Measurements from ENCODE around the gene LRGUK.

The LRGUK gene

DNA sequence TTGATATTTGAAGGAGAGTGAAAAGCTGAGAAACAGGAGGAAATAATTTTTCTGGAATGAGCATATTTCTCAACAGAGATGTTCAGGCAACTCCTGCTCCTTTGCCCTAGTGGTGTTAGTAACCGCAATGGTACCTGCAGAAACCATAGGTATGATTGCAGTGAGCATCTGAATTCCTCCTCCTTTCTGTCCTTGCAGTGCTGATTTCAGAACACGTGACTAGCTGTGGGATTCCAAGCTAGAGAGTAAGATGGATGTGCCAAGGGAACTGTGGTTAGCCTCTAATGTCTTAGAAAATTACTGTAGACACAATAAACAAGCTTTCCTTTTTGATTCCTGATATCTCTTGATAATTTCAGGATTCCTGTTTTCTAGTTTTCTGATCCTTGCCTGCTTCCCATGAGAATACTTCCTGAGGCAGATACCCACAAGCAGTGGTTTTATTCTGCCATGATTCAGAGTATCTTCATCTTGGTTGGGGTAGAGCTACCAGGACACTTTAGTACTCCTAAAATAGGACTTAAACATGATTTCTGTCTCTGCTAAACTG lies 27.5 kb downstream of the LRGUK start:
- Histone ChIP-seq H3K18ac (ENCODE audit: low read depth in 1 of 2, low read length in 2 of 2) (no peak overlapping the region), H3K36me3 (ENCODE audit: control insufficient read depth in 1 of 2, insufficient read depth in 2 of 2, low read depth in 1 of 2, low read length in 2 of 2) (no peaks in the 10 kb centered on the region), H2AK5ac (ENCODE audit: low read length, severe bottlenecking) (no peak overlapping the region), H3K27me3 (ENCODE audit: control insufficient read depth in 1 of 2, insufficient read depth in 1 of 2, low read length in 2 of 2) (no peaks in the 10 kb centered on the region), H3K27ac (ENCODE audit: low read length, poor library complexity, severe bottlenecking) (no peak overlapping the region), H3K9me3 (ENCODE audit: control insufficient read depth, low read length) (peaks cover 23% of the 10 kb centered on the region), H3K79me1 (replicated peaks; ENCODE audit: low read length, poor library complexity, severe bottlenecking) (no peaks in the 10 kb centered on the region), H3K4me1 (ENCODE audit: control insufficient read depth, insufficient read depth, low read depth, low read length) (no peaks in the 10 kb centered on the region), H2BK12ac (ENCODE audit: low read length in 2 of 2) (no peak overlapping the region), H3K9ac (ENCODE audit: low read length) (no peak overlapping the region), H2AFZ (ENCODE audit: low read depth, low read length) (no peak overlapping the region), H4K8ac (ENCODE audit: low read length) (no peak overlapping the region), H3K4me3 (ENCODE audit: insufficient read depth in 1 of 2, low read depth in 1 of 2, low read length in 2 of 2) (no peak overlapping the region), H3K4ac (ENCODE audit: low read depth in 1 of 2, low read length in 2 of 2) (no peak overlapping the region), H3K4me2 (ENCODE audit: low read length, poor library complexity, severe bottlenecking) (no peak overlapping the region), H3K14ac (ENCODE audit: low read length in 2 of 2) (no peak overlapping the region), H2BK5ac (ENCODE audit: low read depth, low read length, poor library complexity, severe bottlenecking) (no peak overlapping the region), H4K91ac (ENCODE audit: low read length) (no peak overlapping the region), H3K23ac (ENCODE audit: low read length in 2 of 2) (no peak overlapping the region), H2BK15ac (ENCODE audit: low read depth, poor library complexity, severe bottlenecking) (no peak overlapping the region), H2BK120ac (ENCODE audit: low read depth, low read length) (no peak overlapping the region)
- 83% methylated on average over 1 of the region's 2 CpGs for WGBS
- no peak for DNase-seq

DNA sequence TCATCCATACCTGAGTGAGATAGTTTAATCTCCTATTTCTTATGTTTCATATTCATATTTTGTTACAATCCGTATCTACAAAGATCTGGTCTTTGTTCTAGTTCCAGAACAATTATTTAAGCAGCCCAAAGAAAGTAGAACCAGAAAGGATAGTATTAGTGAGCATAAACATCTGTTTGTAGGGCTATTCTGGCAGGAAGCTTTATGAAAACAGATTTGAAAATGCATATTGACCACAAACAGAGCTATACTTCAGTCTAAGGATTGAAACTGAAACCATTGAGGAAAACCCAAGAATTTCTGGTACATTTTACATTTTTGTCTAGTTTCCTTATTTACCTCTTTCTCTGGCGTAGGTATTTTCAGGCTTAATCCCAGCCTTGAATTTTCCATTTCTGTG lies 28.1 kb downstream of the LRGUK start:
- H3K4me1 ChIP-seq (ENCODE audit: control insufficient read depth, insufficient read depth, low read depth, low read length) = no peaks in the 10 kb centered on the region
- WGBS = 40% methylated on average over 1 of the region's 2 CpGs

DNA sequence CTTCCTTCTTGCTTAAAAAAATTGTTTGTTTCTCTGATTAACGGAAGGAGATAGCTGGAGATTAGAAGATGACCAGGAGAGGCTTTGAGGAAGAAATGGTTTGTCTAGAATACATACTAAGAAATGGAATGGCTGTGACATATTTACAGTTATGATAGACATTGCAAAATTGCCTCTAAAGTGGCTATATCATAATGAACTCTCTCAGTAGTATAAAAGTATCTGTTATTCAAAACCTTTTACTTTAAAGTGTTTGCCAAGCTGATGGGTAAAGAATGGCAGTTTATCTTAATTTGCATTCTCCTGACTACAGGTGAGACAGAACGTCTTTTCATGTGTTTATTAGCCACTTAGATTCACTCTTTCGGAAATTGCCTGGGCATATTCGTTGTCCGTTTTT lies 28.7 kb downstream of the LRGUK start:
- no peak overlapping the region for H2BK15ac ChIP-seq (ENCODE audit: low read depth, poor library complexity, severe bottlenecking)
- no peak overlapping the region for H2BK120ac ChIP-seq (ENCODE audit: low read depth, low read length)
- no peak overlapping the region for H3K14ac ChIP-seq (ENCODE audit: low read length in 2 of 2)
- peaks cover 18% of the 10 kb centered on the region for H3K9me3 ChIP-seq (ENCODE audit: control insufficient read depth, low read length)
- no peak overlapping the region for H3K4ac ChIP-seq (ENCODE audit: low read depth in 1 of 2, low read length in 2 of 2)
- H4K8ac ChIP-seq (ENCODE audit: low read length) = no peak overlapping the region
- H2BK5ac ChIP-seq (ENCODE audit: low read depth, low read length, poor library complexity, severe bottlenecking) = no peak overlapping the region
- H3K27me3 ChIP-seq (ENCODE audit: control insufficient read depth in 1 of 2, insufficient read depth in 1 of 2, low read length in 2 of 2) = no peaks in the 10 kb centered on the region
- no peaks in the 10 kb centered on the region for H3K36me3 ChIP-seq (ENCODE audit: control insufficient read depth in 1 of 2, insufficient read depth in 2 of 2, low read depth in 1 of 2, low read length in 2 of 2)
- no peaks in the 10 kb centered on the region for H3K79me1 ChIP-seq (replicated peaks; ENCODE audit: low read length, poor library complexity, severe bottlenecking)
- no peak overlapping the region for H2AK5ac ChIP-seq (ENCODE audit: low read length, severe bottlenecking)
- H3K4me3 ChIP-seq (ENCODE audit: insufficient read depth in 1 of 2, low read depth in 1 of 2, low read length in 2 of 2) = no peak overlapping the region
- H3K4me1 ChIP-seq (ENCODE audit: control insufficient read depth, insufficient read depth, low read depth, low read length) = no peaks in the 10 kb centered on the region
- no peak for DNase-seq
- 78% methylated on average over 4 of the region's 5 CpGs for WGBS
- H3K23ac ChIP-seq (ENCODE audit: low read length in 2 of 2) = no peak overlapping the region
- no peak overlapping the region for H3K4me2 ChIP-seq (ENCODE audit: low read length, poor library complexity, severe bottlenecking)
- H2AFZ ChIP-seq (ENCODE audit: low read depth, low read length) = no peak overlapping the region
- no peak overlapping the region for H4K91ac ChIP-seq (ENCODE audit: low read length)
- H2BK12ac ChIP-seq (ENCODE audit: low read length in 2 of 2) = no peak overlapping the region
- H3K27ac ChIP-seq (ENCODE audit: low read length, poor library complexity, severe bottlenecking) = no peak overlapping the region
- H3K9ac ChIP-seq (ENCODE audit: low read length) = no peak overlapping the region
- no peak overlapping the region for H3K18ac ChIP-seq (ENCODE audit: low read depth in 1 of 2, low read length in 2 of 2)

More for the DNA sequence above, 28.1 kb downstream of the LRGUK start:
- H2BK15ac ChIP-seq (ENCODE audit: low read depth, poor library complexity, severe bottlenecking) = no peak overlapping the region
- H4K91ac ChIP-seq (ENCODE audit: low read length) = no peak overlapping the region
- H3K18ac ChIP-seq (ENCODE audit: low read depth in 1 of 2, low read length in 2 of 2) = no peak overlapping the region
- H4K8ac ChIP-seq (ENCODE audit: low read length) = no peak overlapping the region
- no peak overlapping the region for H3K23ac ChIP-seq (ENCODE audit: low read length in 2 of 2)
- no peak overlapping the region for H2AFZ ChIP-seq (ENCODE audit: low read depth, low read length)
- no peak overlapping the region for H3K4me2 ChIP-seq (ENCODE audit: low read length, poor library complexity, severe bottlenecking)
- no peak for DNase-seq
- H2AK5ac ChIP-seq (ENCODE audit: low read length, severe bottlenecking) = no peak overlapping the region
- no peak overlapping the region for H3K4ac ChIP-seq (ENCODE audit: low read depth in 1 of 2, low read length in 2 of 2)
- H3K36me3 ChIP-seq (ENCODE audit: control insufficient read depth in 1 of 2, insufficient read depth in 2 of 2, low read depth in 1 of 2, low read length in 2 of 2) = no peaks in the 10 kb centered on the region
- H3K79me1 ChIP-seq (replicated peaks; ENCODE audit: low read length, poor library complexity, severe bottlenecking) = no peaks in the 10 kb centered on the region
- H2BK5ac ChIP-seq (ENCODE audit: low read depth, low read length, poor library complexity, severe bottlenecking) = no peak overlapping the region
- no peak overlapping the region for H2BK12ac ChIP-seq (ENCODE audit: low read length in 2 of 2)
- no peak overlapping the region for H3K4me3 ChIP-seq (ENCODE audit: insufficient read depth in 1 of 2, low read depth in 1 of 2, low read length in 2 of 2)
- peaks cover 23% of the 10 kb centered on the region for H3K9me3 ChIP-seq (ENCODE audit: control insufficient read depth, low read length)
- no peak overlapping the region for H2BK120ac ChIP-seq (ENCODE audit: low read depth, low read length)
- H3K27ac ChIP-seq (ENCODE audit: low read length, poor library complexity, severe bottlenecking) = no peak overlapping the region
- H3K14ac ChIP-seq (ENCODE audit: low read length in 2 of 2) = no peak overlapping the region
- no peaks in the 10 kb centered on the region for H3K27me3 ChIP-seq (ENCODE audit: control insufficient read depth in 1 of 2, insufficient read depth in 1 of 2, low read length in 2 of 2)
- H3K9ac ChIP-seq (ENCODE audit: low read length) = no peak overlapping the region

DNA sequence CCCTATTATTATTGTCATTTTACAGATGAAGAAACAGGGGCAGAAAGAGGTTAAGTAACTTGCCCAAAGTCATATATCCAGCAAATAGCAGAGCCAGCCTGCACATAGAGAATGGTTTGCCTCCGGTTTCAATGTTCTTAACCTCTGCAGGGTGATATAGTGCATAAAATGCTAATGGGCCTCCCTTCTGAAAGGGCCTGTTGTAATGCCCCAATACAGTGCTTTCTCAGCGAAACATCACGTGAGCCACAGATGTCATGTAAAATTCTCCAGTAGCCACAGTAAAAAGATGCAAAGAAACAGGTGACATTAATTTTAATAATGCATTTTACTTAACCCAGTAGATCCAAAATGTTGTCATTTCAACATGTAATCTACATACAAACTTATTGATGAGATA lies 38.1 kb downstream of the LRGUK start:
- H3K4me3 ChIP-seq (ENCODE audit: insufficient read depth in 1 of 2, low read depth in 1 of 2, low read length in 2 of 2) = no peak overlapping the region
- H3K9me3 ChIP-seq (ENCODE audit: control insufficient read depth, low read length) = no peaks in the 10 kb centered on the region
- no peak overlapping the region for H2BK15ac ChIP-seq (ENCODE audit: low read depth, poor library complexity, severe bottlenecking)
- no peaks in the 10 kb centered on the region for H3K79me1 ChIP-seq (replicated peaks; ENCODE audit: low read length, poor library complexity, severe bottlenecking)
- no peak overlapping the region for H3K18ac ChIP-seq (ENCODE audit: low read depth in 1 of 2, low read length in 2 of 2)
- H3K23ac ChIP-seq (ENCODE audit: low read length in 2 of 2) = no peak overlapping the region
- H3K4ac ChIP-seq (ENCODE audit: low read depth in 1 of 2, low read length in 2 of 2) = no peak overlapping the region
- no peak overlapping the region for H3K27ac ChIP-seq (ENCODE audit: low read length, poor library complexity, severe bottlenecking)
- no peaks in the 10 kb centered on the region for H3K4me1 ChIP-seq (ENCODE audit: control insufficient read depth, insufficient read depth, low read depth, low read length)
- no peak overlapping the region for H2AK5ac ChIP-seq (ENCODE audit: low read length, severe bottlenecking)
- 98% methylated on average over 2 of the region's 3 CpGs for WGBS
- H3K4me2 ChIP-seq (ENCODE audit: low read length, poor library complexity, severe bottlenecking) = no peak overlapping the region
- no peak overlapping the region for H2BK120ac ChIP-seq (ENCODE audit: low read depth, low read length)
- no peak overlapping the region for H3K9ac ChIP-seq (ENCODE audit: low read length)
- no peak overlapping the region for H2BK5ac ChIP-seq (ENCODE audit: low read depth, low read length, poor library complexity, severe bottlenecking)
- no peak for DNase-seq
- no peak overlapping the region for H2AFZ ChIP-seq (ENCODE audit: low read depth, low read length)
- no peak overlapping the region for H2BK12ac ChIP-seq (ENCODE audit: low read length in 2 of 2)
- no peak overlapping the region for H4K91ac ChIP-seq (ENCODE audit: low read length)
- no peaks in the 10 kb centered on the region for H3K27me3 ChIP-seq (ENCODE audit: control insufficient read depth in 1 of 2, insufficient read depth in 1 of 2, low read length in 2 of 2)
- H3K36me3 ChIP-seq (ENCODE audit: control insufficient read depth in 1 of 2, insufficient read depth in 2 of 2, low read depth in 1 of 2, low read length in 2 of 2) = no peaks in the 10 kb centered on the region
- H4K8ac ChIP-seq (ENCODE audit: low read length) = no peak overlapping the region
- H3K14ac ChIP-seq (ENCODE audit: low read length in 2 of 2) = no peak overlapping the region

Measured in mesenchymal stem cell (in vitro differentiated cells and primary cell).